Vagina (tissue), 2 donors: ENCODE measurements around the gene LIPH.

Source experiments
- CTCF ChIP-seq, 3 experiments: fragments of 450-650 bp in 2 of 3; fragments of 200-600 bp in 1 of 3; sonication (generic) in 1 of 3; IDR thresholded peaks; one replicate each; pipeline ENCODE4 v1.5.1; 2017 to 2019; ENCODE audit warnings: antibody characterized with exemption in 3 of 3, mild to moderate bottlenecking in 2 of 3, moderate library complexity in 2 of 3
- POLR2A ChIP-seq, 2 donors: fragments of 450-650 bp; IDR thresholded peaks; one replicate each; pipeline ENCODE4 v1.6.1; 2017; ENCODE audit warnings: antibody characterized with exemption in 2 of 2, mild to moderate bottlenecking in 2 of 2, moderate library complexity in 2 of 2
- POLR2AphosphoS5 ChIP-seq, 2 donors: sonication (generic); formaldehyde crosslinking; IDR thresholded peaks; one replicate each; pipeline ENCODE4 v1.9.0; 2017; ENCODE audit warnings: antibody characterized with exemption in 2 of 2, mild to moderate bottlenecking in 2 of 2, low read depth in 1 of 2; ENCODE audit not compliant: insufficient read depth in 1 of 2

DNA sequence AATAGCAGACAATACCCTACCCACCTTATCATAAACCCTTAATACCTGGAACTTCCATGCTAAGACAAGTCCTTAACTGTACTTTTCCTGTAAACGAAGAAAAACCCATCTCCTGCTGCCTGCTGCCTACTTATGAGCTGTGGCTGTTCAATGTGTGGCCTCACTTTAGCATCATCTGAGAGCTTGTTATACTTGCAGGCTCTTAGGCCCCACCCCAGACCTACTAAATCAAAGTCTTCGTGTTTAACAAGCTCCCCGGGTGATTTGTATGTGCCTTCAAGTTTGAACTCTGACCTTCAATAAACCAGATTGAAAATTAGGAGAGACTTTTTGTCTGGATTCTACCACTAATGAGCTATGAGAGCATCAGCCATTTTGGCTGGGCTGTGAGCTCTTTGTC lies 82.8 kb downstream of the LIPH start:
- TF ChIP-seq CTCF (IDR thresholded peaks at IDR 0.05) (no peak), POLR2AphosphoS5 (IDR thresholded peaks at IDR 0.05; ENCODE audit: insufficient read depth in 1 of 2, low read depth in 1 of 2) (no peak), POLR2A (IDR thresholded peaks at IDR 0.05) (no peak)
